SK-N-SH (cell line): ENCODE results near the gene NR2F1-AS1. TPM values are rescaled to one million over a fixed set of nuclear protein-coding genes. Genes with fewer than 3 reads are reported as not detected.

Experiments
- CTCF ChIA-PET: fragments of 300-600, 350-600 bp; formaldehyde crosslinking; extraction: SDS; loops from one replicate; lab custom pipeline; 2021; lab: Yijun Ruan, JAX
- POLR2A ChIA-PET: fragments of 350-600 bp; sonication (Branson Sonifier 250); formaldehyde crosslinking; extraction: SDS; loops from one replicate; lab custom pipeline; 2020; ENCODE audit warnings: antibody characterized with exemption, inconsistent platforms; lab: Yijun Ruan, JAX
- DNase-seq: peaks from one replicate; pipeline ENCODE4 v3.0.0; 2012
- H2AFZ ChIP-seq: fragments of 200-600 bp; sonication (generic); 2 replicates; pipeline ENCODE4 v1.8.1; 2016; ENCODE audit warnings: antibody characterized with exemption, mild to moderate bottlenecking, low read depth
- H3F3A ChIP-seq: fragments of 200-600 bp; sonication (generic); replicated peaks from 2 replicates; pipeline ENCODE3; 2016; ENCODE audit warnings: antibody characterized with exemption, mild to moderate bottlenecking; ENCODE audit not compliant: insufficient read depth
- H3K27ac ChIP-seq, 2 experiments: fragments of 200-500 bp in 1 of 2; fragments of 200-600 bp in 1 of 2; sonication (Bioruptor generic) in 1 of 2; sonication (generic), shearing (Covaris generic) in 1 of 2; 2 replicates each; pipeline versions ENCODE4 v1.5.1 to v1.6.1; 2014 to 2016; ENCODE audit warnings: low read depth in 2 of 2, inconsistent platforms in 1 of 2, low read length in 1 of 2, mild to moderate bottlenecking in 1 of 2, mixed read lengths in 1 of 2
- H3K27me3 ChIP-seq: fragments of 200-600 bp; sonication (generic), shearing (Covaris generic); 2 replicates; pipeline ENCODE4 v1.6.1; 2016; ENCODE audit warnings: mixed run types; ENCODE audit not compliant: insufficient read depth
- H3K36me3 ChIP-seq, 2 experiments: fragments of 200-500 bp in 1 of 2; fragments of 200-600 bp in 1 of 2; sonication (Bioruptor generic) in 1 of 2; sonication (generic) in 1 of 2; replicated peaks in 1 of 2; 2 replicates each; pipeline versions ENCODE3 to v1.5.1; 2014 to 2016; ENCODE audit warnings: low read length in 1 of 2, mild to moderate bottlenecking in 1 of 2; ENCODE audit not compliant: insufficient read depth in 2 of 2, control insufficient read depth in 1 of 2
- H3K4me1 ChIP-seq, 2 experiments: fragments of 200-500 bp in 1 of 2; fragments of 200-600 bp in 1 of 2; sonication (Bioruptor generic) in 1 of 2; sonication (generic), shearing (Covaris generic) in 1 of 2; 2 replicates each; pipeline versions ENCODE4 v1.5.1 to v1.6.1; 2014 to 2016; ENCODE audit warnings: low read depth in 1 of 2, low read length in 1 of 2, mixed run types in 1 of 2; ENCODE audit not compliant: insufficient read depth in 2 of 2, control insufficient read depth in 1 of 2
- H3K4me2 ChIP-seq: fragments of 200-600 bp; sonication (generic), shearing (Covaris generic); 2 replicates; pipeline ENCODE4 v1.6.1; 2017; ENCODE audit warnings: mixed run types
- H3K4me3 ChIP-seq, 2 experiments: fragments of 200-500 bp in 1 of 2; fragments of 200-600 bp in 1 of 2; sonication (Bioruptor generic) in 1 of 2; sonication (generic), shearing (Covaris generic) in 1 of 2; 2 replicates each; pipeline versions ENCODE4 v1.5.1 to v1.8.1; 2014 to 2016; ENCODE audit warnings: low read depth in 2 of 2, inconsistent platforms in 1 of 2, low read length in 1 of 2, mild to moderate bottlenecking in 1 of 2, mixed read lengths in 1 of 2, moderate library complexity in 1 of 2
- H3K79me2 ChIP-seq: fragments of 200-600 bp; sonication (generic); 2 replicates; pipeline ENCODE4 v1.8.1; 2017; ENCODE audit warnings: mild to moderate bottlenecking; ENCODE audit not compliant: insufficient read depth
- H3K9ac ChIP-seq: fragments of 200-600 bp; sonication (generic); 2 replicates; pipeline ENCODE4 v1.6.1; 2017; ENCODE audit warnings: mixed run types
- H3K9me2 ChIP-seq: fragments of 200-600 bp; sonication (generic); 2 replicates; pipeline ENCODE4 v1.6.1; 2017; ENCODE audit warnings: mixed run types
- H3K9me3 ChIP-seq: fragments of 200-600 bp; sonication (generic); 2 replicates; pipeline ENCODE4 v1.6.1; 2017; ENCODE audit warnings: mixed run types, mild to moderate bottlenecking, moderate library complexity
- H4K20me1 ChIP-seq: fragments of 200-600 bp; sonication (generic); 2 replicates; pipeline ENCODE4 v1.6.1; 2017; ENCODE audit warnings: mild to moderate bottlenecking, mixed run types; ENCODE audit not compliant: insufficient read depth
- CHD2 ChIP-seq: fragments of 150-350 bp; IDR thresholded peaks from 2 replicates; pipeline ENCODE4 v1.6.1; 2018; ENCODE audit warnings: low read length; ENCODE audit not compliant: partially characterized antibody
- CTCF ChIP-seq: fragments of 200-600 bp; sonication (generic); IDR thresholded peaks from 2 replicates; pipeline ENCODE4 v1.6.1; 2017; ENCODE audit warnings: antibody characterized with exemption, mild to moderate bottlenecking, moderate library complexity
- ELF1 ChIP-seq: IDR thresholded peaks from 2 replicates; pipeline ENCODE4 v1.4.0; 2012
- EP300 ChIP-seq, 2 experiments: IDR thresholded peaks; 2 replicates each; pipeline versions ENCODE4 v1.4.0 to v1.6.1; 2012; ENCODE audit warnings: borderline replicate concordance in 1 of 2, low read depth in 1 of 2, low read length in 1 of 2
- GABPA ChIP-seq: IDR thresholded peaks from 2 replicates; pipeline ENCODE4 v1.4.0; 2012; ENCODE audit warnings: low read depth, mild to moderate bottlenecking
- GATA2 ChIP-seq: sonication (generic); formaldehyde crosslinking; IDR thresholded peaks from 2 replicates; pipeline ENCODE4 v1.5.0; 2020; ENCODE audit warnings: mild to moderate bottlenecking, missing genetic modification reagents
- IRF3 ChIP-seq: fragments of 150-350 bp; IDR thresholded peaks from 2 replicates; pipeline ENCODE4 v1.6.1; 2016; ENCODE audit warnings: mild to moderate bottlenecking, low read depth, low read length
- MEF2A ChIP-seq: IDR thresholded peaks from 2 replicates; pipeline ENCODE4 v1.4.0; 2012; ENCODE audit warnings: low read depth, borderline replicate concordance
- NFIC ChIP-seq: IDR thresholded peaks from 2 replicates; pipeline ENCODE4 v1.4.0; 2012; ENCODE audit warnings: borderline replicate concordance
- RAD21 ChIP-seq: IDR thresholded peaks from 2 replicates; pipeline ENCODE4 v1.6.1; 2012; ENCODE audit warnings: mild to moderate bottlenecking, low read length
- RFX5 ChIP-seq: IDR thresholded peaks from 2 replicates; pipeline ENCODE4 v1.6.1; 2012; ENCODE audit warnings: mild to moderate bottlenecking, improper control_type of control experiment, low read length
- SIN3A ChIP-seq: IDR thresholded peaks from 2 replicates; pipeline ENCODE4 v1.6.1; 2012; ENCODE audit warnings: low read depth, mild to moderate bottlenecking, low read length, moderate library complexity, borderline replicate concordance
- TAF1 ChIP-seq: IDR thresholded peaks from 2 replicates; pipeline ENCODE4 v1.6.1; 2012; ENCODE audit warnings: low read depth, mild to moderate bottlenecking, low read length, moderate library complexity, borderline replicate concordance
- YY1 ChIP-seq: IDR thresholded peaks from 2 replicates; pipeline ENCODE4 v1.4.0; 2012; ENCODE audit warnings: low read depth, mild to moderate bottlenecking
- WGBS: methylation state at CpG from one replicate; pipeline ENCODE4 v1.1.6; 2017; ENCODE audit warnings: low lambda C conversion rate; 5-methylcytosine and 5-hydroxymethylcytosine counted together
- polyA plus RNA-seq, 3 experiments: library from polyadenylated mRNA; depleted of rRNA; stranded (reverse); fragments of >200 nt; gene quantifications; 2 replicates each; pipeline ENCODE4 v1.2.3, GENCODE V29; 2012
- TF ChIP-seq, protein P1 (sequence below): IDR thresholded peaks from 2 replicates; pipeline ENCODE4 v1.4.0; 2012; ENCODE audit warnings: low read depth, borderline replicate concordance
- TF ChIP-seq, protein P2 (sequence below): IDR thresholded peaks from 2 replicates; pipeline ENCODE4; 2012

The NR2F1-AS1 gene
- polyA plus RNA-seq, 1 of the 3 experiments (the other 2 are of a cell fraction), result 7.4 TPM

- POLR2A ChIA-PET, result no interaction called here
- Histone ChIP-seq H2AFZ (no peak overlapping the region), H3K27me3 (no peaks in the 10 kb centered on the region), H3K4me1 (no peaks in the 10 kb centered on the region; a peak in 1 of 4 replicates), H3K79me2 (no peaks in the 10 kb centered on the region), H4K20me1 (no peaks in the 10 kb centered on the region), H3K4me3 (no peak overlapping the region), H3K9me2 (no peaks in the 10 kb centered on the region), H3K4me2 (no peak overlapping the region), H3K27ac (no peak overlapping the region), H3K9ac (no peak overlapping the region), H3K9me3 (no peaks in the 10 kb centered on the region), H3F3A (no peaks in the 10 kb centered on the region), H3K36me3 (peaks cover 3 to 27% of the 10 kb centered on the region in 2 experiments)
- CTCF ChIA-PET, result interaction anchor here (0.6 kb wide), 1 partner anchor 16 kb away, joined by 3 read pairs; no protein-coding TSS in a partner anchor
- TF ChIP-seq EP300 (IDR thresholded peaks at IDR 0.05; ENCODE audit: borderline replicate concordance in 1 of 2, low read depth in 1 of 2, low read length in 1 of 2) (no peak), GATA2 (CRISPR knock-in tag) (no peak), MEF2A (no peak), GABPA (no peak), RFX5 (no peak), SIN3A (no peak), CTCF (no peak), IRF3 (no peak), CHD2 (no peak), RAD21 (no peak), TAF1 (no peak), NFIC (no peak), ELF1 (no peak), YY1 (no peak)
- TF ChIP-seq, protein P1, sequence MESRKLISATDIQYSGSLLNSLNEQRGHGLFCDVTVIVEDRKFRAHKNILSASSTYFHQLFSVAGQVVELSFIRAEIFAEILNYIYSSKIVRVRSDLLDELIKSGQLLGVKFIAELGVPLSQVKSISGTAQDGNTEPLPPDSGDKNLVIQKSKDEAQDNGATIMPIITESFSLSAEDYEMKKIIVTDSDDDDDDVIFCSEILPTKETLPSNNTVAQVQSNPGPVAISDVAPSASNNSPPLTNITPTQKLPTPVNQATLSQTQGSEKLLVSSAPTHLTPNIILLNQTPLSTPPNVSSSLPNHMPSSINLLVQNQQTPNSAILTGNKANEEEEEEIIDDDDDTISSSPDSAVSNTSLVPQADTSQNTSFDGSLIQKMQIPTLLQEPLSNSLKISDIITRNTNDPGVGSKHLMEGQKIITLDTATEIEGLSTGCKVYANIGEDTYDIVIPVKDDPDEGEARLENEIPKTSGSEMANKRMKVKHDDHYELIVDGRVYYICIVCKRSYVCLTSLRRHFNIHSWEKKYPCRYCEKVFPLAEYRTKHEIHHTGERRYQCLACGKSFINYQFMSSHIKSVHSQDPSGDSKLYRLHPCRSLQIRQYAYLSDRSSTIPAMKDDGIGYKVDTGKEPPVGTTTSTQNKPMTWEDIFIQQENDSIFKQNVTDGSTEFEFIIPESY, result no peak
- TF ChIP-seq, protein P2, sequence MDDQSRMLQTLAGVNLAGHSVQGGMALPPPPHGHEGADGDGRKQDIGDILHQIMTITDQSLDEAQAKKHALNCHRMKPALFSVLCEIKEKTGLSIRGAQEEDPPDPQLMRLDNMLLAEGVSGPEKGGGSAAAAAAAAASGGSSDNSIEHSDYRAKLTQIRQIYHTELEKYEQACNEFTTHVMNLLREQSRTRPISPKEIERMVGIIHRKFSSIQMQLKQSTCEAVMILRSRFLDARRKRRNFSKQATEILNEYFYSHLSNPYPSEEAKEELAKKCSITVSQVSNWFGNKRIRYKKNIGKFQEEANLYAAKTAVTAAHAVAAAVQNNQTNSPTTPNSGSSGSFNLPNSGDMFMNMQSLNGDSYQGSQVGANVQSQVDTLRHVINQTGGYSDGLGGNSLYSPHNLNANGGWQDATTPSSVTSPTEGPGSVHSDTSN, result no peak
- DNase-seq, result no peak
- WGBS, result 91% methylated on average over 4 of the region's 4 CpGs
Measured at GRCh38 chr5:93497096-93497495, 83.9 kb downstream of the NR2F1-AS1 start.
